Thyroid gland (tissue), 4 donors: Measurements from ENCODE around the gene COL26A1.

Experiments used
- POLR2A ChIP-seq, 2 donors: fragments of 450-650 bp; IDR thresholded peaks; one replicate each; pipeline ENCODE4 v1.6.1; 2017; ENCODE audit warnings: antibody characterized with exemption in 2 of 2, mild to moderate bottlenecking in 2 of 2, moderate library complexity in 1 of 2
- TF ChIP-seq, protein P1 (sequence below), 6 experiments: fragments of 200-600 bp in 3 of 6; fragments of 450-650 bp in 3 of 6; sonication (generic) in 3 of 6; IDR thresholded peaks; one replicate each; pipeline ENCODE4 v1.5.1; 2016 to 2019; ENCODE audit warnings: antibody characterized with exemption in 6 of 6, mild to moderate bottlenecking in 2 of 6, inconsistent platforms in 1 of 6, moderate library complexity in 1 of 6

DNA sequence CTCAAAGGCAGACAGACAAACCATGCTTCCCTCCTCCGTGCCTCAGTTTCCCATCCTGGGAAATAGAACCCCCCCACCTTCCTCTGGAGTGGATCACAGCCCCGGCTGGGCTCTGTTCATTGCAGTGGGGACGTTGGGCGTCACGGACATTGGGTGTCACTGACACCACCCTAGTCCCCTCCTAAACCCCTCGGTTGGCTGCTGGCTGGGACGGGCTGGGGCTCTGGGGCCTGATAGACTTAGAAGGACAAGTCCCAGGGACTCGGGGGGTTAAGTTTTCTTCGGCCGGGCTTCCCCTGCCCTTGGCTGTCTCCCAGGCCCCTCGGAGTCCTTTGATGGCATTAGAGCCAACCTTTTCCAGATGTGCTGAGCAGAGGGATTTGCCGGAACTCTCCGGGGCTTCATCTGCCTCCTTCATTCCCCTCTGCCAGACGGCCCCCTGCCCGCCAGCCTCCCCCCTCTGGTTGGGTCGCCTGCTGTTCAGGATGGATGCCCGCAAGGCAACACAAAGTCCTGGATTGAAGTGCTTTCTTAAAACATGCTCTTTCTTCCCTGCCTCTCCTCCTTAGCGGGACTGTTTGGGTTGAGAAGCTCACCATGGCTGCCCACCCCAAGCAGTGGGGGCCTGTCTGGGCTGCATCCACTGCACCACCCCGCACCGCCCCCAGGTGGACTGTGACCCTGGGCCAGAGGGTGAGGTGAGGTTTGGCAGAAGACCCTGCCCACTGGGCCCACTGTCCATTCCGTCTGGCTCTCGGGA is 73.0 kb downstream of the COL26A1 start:
- TF ChIP-seq, protein P1, sequence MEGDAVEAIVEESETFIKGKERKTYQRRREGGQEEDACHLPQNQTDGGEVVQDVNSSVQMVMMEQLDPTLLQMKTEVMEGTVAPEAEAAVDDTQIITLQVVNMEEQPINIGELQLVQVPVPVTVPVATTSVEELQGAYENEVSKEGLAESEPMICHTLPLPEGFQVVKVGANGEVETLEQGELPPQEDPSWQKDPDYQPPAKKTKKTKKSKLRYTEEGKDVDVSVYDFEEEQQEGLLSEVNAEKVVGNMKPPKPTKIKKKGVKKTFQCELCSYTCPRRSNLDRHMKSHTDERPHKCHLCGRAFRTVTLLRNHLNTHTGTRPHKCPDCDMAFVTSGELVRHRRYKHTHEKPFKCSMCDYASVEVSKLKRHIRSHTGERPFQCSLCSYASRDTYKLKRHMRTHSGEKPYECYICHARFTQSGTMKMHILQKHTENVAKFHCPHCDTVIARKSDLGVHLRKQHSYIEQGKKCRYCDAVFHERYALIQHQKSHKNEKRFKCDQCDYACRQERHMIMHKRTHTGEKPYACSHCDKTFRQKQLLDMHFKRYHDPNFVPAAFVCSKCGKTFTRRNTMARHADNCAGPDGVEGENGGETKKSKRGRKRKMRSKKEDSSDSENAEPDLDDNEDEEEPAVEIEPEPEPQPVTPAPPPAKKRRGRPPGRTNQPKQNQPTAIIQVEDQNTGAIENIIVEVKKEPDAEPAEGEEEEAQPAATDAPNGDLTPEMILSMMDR (IDR thresholded peaks at IDR 0.05) = no peak
- no peak for TF ChIP-seq POLR2A (IDR thresholded peaks at IDR 0.05)
